ENCODE measurements around the gene PRKRA.

DNA sequence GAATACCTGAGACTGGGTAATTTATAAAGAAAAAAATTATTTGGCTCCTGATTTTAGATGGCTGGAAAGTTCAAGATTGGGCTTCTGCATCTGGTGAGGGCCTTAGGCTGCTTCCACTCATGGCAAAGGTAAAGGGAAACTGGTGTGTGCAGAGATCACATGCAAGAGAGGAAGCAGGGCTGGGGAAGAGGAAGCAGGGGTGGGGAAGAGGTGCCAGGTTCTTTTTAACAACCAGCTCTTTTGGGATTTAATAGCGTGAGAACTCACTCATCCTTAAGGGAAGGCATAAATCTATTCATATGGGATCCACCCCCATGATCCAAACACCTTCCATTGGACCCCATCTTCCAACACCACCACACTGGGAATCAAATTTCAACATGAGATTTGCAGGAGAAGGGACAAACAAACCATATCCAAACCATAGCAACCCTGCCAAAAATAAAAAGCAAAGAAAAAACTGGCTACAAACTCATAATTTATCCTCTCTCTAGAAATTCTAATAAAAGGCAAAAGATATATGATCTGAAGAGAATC, 30.4 kb downstream of the PRKRA start:
- TF ChIP-seq MAZ (IDR thresholded peaks at IDR 0.05; ENCODE audit: borderline replicate concordance, low read depth, low read length) (no peak), MAZ (CRISPR knock-in tag; IDR thresholded peaks at IDR 0.05; ENCODE audit: low read depth) (no peak), FOXM1 (CRISPR knock-in tag; IDR thresholded peaks at IDR 0.05) (no peak), NFE2L1 (CRISPR knock-in tag; IDR thresholded peaks at IDR 0.05; ENCODE audit: borderline replicate concordance) (no peak), ELF1 (CRISPR knock-in tag; IDR thresholded peaks at IDR 0.05) (no peak)
- TF ChIP-seq, protein P1, sequence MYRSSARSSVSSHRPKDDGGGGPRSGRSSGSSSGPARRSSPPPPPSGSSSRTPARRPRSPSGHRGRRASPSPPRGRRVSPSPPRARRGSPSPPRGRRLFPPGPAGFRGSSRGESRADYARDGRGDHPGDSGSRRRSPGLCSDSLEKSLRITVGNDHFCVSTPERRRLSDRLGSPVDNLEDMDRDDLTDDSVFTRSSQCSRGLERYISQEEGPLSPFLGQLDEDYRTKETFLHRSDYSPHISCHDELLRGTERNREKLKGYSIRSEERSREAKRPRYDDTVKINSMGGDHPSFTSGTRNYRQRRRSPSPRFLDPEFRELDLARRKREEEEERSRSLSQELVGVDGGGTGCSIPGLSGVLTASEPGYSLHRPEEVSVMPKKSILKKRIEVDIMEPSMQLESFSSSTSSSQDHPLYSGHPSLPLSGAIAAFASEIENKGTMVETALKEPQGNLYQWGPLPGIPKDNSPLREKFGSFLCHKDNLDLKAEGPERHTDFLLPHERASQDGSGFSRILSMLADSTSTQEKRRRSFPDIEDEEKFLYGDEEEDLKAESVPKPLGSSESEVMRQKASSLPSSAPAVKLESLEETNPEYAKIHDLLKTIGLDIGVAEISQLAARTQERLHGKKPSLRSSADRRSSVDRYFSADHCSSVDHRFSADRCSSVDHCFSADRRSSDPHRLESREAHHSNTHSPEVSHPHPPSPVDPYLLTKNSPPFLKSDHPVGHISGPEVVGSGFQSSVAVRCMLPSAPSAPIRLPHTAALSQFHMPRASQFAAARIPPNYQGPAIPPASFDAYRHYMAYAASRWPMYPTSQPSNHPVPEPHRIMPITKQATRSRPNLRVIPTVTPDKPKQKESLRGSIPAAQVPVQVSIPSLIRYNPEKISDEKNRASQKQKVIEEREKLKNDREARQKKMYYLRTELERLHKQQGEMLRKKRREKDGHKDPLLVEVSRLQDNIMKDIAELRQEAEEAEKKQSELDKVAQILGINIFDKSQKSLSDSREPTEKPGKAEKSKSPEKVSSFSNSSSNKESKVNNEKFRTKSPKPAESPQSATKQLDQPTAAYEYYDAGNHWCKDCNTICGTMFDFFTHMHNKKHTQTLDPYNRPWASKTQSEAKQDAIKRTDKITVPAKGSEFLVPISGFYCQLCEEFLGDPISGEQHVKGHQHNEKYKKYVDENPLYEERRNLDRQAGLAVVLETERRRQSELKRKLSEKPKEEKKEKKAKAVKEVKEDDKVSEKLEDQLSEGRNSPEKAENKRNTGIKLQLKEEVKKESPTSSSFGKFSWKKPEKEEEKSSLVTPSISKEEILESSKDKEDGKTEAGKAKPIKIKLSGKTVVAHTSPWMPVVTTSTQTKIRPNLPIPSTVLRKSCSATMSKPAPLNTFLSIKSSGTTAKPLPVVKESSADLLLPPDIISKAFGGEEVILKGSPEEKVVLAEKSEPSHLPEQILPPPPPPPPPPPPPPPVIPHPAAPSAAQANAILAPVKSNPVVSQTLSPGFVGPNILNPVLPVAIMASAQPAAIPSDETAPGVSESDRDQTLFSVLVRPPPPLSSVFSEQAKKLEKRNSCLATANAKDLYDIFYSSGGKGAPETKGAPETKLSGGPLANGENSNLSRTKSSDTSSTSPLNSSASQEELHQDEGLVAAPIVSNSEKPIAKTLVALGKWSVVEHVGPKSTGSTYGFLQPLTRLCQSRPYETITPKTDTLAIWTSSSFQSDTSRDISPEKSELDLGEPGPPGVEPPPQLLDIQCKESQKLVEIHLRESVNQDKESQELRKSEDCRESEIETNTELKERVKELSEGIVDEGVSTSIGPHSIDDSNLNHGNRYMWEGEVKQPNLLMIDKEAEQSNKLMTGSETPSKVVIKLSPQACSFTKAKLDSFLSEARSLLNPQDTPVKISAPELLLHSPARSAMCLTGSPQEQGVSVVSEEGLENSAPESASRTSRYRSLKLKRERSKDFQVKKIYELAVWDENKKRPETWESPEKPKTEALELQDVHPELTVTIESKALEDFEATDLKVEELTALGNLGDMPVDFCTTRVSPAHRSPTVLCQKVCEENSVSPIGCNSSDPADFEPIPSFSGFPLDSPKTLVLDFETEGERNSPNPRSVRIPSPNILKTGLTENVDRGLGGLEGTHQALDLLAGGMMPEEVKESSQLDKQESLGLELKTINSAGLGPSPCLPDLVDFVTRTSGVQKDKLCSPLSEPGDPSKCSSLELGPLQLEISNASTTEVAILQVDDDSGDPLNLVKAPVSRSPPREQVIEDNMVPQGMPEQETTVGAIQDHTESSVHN (CRISPR knock-in tag; IDR thresholded peaks at IDR 0.05), result no peak
- TF ChIP-seq, protein P2, sequence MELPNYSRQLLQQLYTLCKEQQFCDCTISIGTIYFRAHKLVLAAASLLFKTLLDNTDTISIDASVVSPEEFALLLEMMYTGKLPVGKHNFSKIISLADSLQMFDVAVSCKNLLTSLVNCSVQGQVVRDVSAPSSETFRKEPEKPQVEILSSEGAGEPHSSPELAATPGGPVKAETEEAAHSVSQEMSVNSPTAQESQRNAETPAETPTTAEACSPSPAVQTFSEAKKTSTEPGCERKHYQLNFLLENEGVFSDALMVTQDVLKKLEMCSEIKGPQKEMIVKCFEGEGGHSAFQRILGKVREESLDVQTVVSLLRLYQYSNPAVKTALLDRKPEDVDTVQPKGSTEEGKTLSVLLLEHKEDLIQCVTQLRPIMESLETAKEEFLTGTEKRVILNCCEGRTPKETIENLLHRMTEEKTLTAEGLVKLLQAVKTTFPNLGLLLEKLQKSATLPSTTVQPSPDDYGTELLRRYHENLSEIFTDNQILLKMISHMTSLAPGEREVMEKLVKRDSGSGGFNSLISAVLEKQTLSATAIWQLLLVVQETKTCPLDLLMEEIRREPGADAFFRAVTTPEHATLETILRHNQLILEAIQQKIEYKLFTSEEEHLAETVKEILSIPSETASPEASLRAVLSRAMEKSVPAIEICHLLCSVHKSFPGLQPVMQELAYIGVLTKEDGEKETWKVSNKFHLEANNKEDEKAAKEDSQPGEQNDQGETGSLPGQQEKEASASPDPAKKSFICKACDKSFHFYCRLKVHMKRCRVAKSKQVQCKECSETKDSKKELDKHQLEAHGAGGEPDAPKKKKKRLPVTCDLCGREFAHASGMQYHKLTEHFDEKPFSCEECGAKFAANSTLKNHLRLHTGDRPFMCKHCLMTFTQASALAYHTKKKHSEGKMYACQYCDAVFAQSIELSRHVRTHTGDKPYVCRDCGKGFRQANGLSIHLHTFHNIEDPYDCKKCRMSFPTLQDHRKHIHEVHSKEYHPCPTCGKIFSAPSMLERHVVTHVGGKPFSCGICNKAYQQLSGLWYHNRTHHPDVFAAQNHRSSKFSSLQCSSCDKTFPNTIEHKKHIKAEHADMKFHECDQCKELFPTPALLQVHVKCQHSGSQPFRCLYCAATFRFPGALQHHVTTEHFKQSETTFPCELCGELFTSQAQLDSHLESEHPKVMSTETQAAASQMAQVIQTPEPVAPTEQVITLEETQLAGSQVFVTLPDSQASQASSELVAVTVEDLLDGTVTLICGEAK (IDR thresholded peaks at IDR 0.05), result no peak
- TF ChIP-seq, protein P2 (CRISPR knock-in tag; IDR thresholded peaks at IDR 0.05), result no peak
- TF ChIP-seq, protein P3, sequence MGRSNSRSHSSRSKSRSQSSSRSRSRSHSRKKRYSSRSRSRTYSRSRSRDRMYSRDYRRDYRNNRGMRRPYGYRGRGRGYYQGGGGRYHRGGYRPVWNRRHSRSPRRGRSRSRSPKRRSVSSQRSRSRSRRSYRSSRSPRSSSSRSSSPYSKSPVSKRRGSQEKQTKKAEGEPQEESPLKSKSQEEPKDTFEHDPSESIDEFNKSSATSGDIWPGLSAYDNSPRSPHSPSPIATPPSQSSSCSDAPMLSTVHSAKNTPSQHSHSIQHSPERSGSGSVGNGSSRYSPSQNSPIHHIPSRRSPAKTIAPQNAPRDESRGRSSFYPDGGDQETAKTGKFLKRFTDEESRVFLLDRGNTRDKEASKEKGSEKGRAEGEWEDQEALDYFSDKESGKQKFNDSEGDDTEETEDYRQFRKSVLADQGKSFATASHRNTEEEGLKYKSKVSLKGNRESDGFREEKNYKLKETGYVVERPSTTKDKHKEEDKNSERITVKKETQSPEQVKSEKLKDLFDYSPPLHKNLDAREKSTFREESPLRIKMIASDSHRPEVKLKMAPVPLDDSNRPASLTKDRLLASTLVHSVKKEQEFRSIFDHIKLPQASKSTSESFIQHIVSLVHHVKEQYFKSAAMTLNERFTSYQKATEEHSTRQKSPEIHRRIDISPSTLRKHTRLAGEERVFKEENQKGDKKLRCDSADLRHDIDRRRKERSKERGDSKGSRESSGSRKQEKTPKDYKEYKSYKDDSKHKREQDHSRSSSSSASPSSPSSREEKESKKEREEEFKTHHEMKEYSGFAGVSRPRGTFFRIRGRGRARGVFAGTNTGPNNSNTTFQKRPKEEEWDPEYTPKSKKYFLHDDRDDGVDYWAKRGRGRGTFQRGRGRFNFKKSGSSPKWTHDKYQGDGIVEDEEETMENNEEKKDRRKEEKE (IDR thresholded peaks at IDR 0.05), result no peak
